Breast epithelium (tissue), 4 donors: ENCODE results near the gene TSHZ1. TPM values are rescaled to one million over a fixed set of nuclear protein-coding genes. Genes with fewer than 3 reads are reported as not detected.
"Not testable (repeated sequence)": the region's sequence is repeated elsewhere in the genome, so short reads cannot be mapped to it uniquely, and the experiment has no call there.

Experiments
- DNase-seq, 2 donors: peaks; one replicate each; pipeline ENCODE4 v3.0.0-alpha.2; 2019; ENCODE audit warnings: low spot score in 2 of 2
- H3K27ac ChIP-seq, 2 donors: fragments of 200-600 bp; sonication (generic) in 1 of 2; one replicate each; pipeline ENCODE4 v1.5.1; 2016 to 2019; ENCODE audit warnings: mild to moderate bottlenecking in 1 of 2
- H3K27me3 ChIP-seq, 2 donors: fragments of 200-600 bp; sonication (generic) in 1 of 2; one replicate each; pipeline versions ENCODE4 v1.5.1 to v1.6.0; 2017 to 2019; ENCODE audit warnings: control low read depth in 1 of 2, mild to moderate bottlenecking in 1 of 2
- H3K36me3 ChIP-seq: fragments of 200-600 bp; one replicate; pipeline ENCODE4 v1.5.1; 2019
- H3K4me1 ChIP-seq, 2 donors: fragments of 200-600 bp; sonication (generic); one replicate each; pipeline ENCODE4 v1.5.1; 2016 to 2019; ENCODE audit warnings: control low read depth in 1 of 2
- H3K4me3 ChIP-seq, 3 donors: fragments of 200-600 bp; sonication (generic); 1 replicate in 2 of 3; 2 replicates in 1 of 3; pipeline ENCODE4 v1.5.1; 2016 to 2019; ENCODE audit warnings: mild to moderate bottlenecking in 3 of 3, moderate library complexity in 2 of 3
- H3K9me3 ChIP-seq, 2 donors: fragments of 200-600 bp; sonication (generic) in 1 of 2; one replicate each; pipeline ENCODE4 v1.5.1; 2016 to 2019; ENCODE audit warnings: control low read depth in 1 of 2
- POLR2A ChIP-seq: fragments of 450-650 bp; IDR thresholded peaks from one replicate; pipeline ENCODE4 v1.6.1; 2016; ENCODE audit warnings: antibody characterized with exemption, mild to moderate bottlenecking, moderate library complexity
- POLR2AphosphoS5 ChIP-seq, 3 donors: sonication (generic); formaldehyde crosslinking; IDR thresholded peaks; one replicate each; pipeline ENCODE4 v1.6.1; 2017; ENCODE audit warnings: antibody characterized with exemption in 3 of 3
- intact Hi-C: fragments of 100-400 bp; cut with DNase I; formaldehyde crosslinking; loops from one replicate; pipeline ENCODE4 v1.15.1; 2023; ENCODE audit warnings: low total_unique reads
- total RNA-seq, 3 donors: library from RNA; depleted of rRNA; stranded (reverse); fragments of >200 nt; gene quantifications; one replicate each; pipeline ENCODE4 v1.1.0, GENCODE V29; 2016
- TF ChIP-seq, protein P1 (sequence below), 3 donors: fragments of 450-650 bp; IDR thresholded peaks; one replicate each; pipeline ENCODE4 v1.5.1; 2016 to 2017; ENCODE audit warnings: antibody characterized with exemption in 3 of 3, mild to moderate bottlenecking in 3 of 3, moderate library complexity in 3 of 3

Gene TSHZ1
- total RNA-seq, 3 donors from 2014 or later = 12.3 to 18.3 (median 16.4) TPM

DNA sequence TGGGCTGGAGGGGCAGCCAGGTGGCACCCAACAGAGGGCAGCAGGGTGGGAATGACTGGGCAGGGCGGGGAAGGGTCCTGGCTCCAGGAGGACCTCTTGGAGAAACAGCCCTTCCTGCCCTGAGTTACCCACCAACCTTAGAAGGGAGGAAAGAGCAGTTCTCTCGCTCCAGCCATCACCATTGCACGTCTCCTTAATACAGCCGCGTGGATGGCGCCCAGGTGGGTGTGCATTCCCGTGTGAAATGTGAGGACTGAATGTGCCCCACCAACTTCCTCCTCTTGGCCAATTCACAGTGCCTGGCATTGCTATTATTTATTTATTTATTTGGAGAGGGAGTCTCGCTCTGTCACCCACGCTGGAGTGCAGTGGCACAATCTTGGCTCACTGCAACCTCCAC is 109.9 kb downstream of the TSHZ1 start:
- Histone ChIP-seq H3K27ac (no peak overlapping the region), H3K9me3 (no peaks in the 10 kb centered on the region), H3K36me3 (no peaks in the 10 kb centered on the region), H3K4me1 (no peaks in the 10 kb centered on the region), H3K27me3 (no peaks in the 10 kb centered on the region), H3K4me3 (no peak overlapping the region)
- TF ChIP-seq POLR2AphosphoS5 (IDR thresholded peaks at IDR 0.05) (no peak), POLR2A (no peak)
- TF ChIP-seq, protein P1, sequence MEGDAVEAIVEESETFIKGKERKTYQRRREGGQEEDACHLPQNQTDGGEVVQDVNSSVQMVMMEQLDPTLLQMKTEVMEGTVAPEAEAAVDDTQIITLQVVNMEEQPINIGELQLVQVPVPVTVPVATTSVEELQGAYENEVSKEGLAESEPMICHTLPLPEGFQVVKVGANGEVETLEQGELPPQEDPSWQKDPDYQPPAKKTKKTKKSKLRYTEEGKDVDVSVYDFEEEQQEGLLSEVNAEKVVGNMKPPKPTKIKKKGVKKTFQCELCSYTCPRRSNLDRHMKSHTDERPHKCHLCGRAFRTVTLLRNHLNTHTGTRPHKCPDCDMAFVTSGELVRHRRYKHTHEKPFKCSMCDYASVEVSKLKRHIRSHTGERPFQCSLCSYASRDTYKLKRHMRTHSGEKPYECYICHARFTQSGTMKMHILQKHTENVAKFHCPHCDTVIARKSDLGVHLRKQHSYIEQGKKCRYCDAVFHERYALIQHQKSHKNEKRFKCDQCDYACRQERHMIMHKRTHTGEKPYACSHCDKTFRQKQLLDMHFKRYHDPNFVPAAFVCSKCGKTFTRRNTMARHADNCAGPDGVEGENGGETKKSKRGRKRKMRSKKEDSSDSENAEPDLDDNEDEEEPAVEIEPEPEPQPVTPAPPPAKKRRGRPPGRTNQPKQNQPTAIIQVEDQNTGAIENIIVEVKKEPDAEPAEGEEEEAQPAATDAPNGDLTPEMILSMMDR (IDR thresholded peaks at IDR 0.05) = no peak
- intact Hi-C loops = no loop called here
- DNase-seq = no peak

DNA sequence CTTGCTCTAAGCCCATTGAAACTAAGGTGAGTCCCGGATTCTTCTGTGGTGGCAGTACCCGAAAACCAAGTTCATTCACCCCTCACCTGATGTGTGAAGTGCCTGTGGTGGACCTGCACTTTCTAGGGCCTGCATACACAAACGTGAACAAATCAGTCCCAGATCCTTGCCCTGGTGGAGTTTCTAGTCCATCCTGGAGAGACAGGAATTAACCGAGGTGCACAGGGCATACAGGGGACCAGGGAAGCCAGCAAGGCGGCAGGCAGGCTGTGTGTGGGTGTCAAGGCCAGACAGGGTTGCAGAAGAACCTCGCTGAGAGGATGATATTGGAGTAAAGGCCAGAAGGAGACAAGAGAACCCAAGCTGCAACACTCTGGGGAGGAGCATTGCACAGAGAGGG is 110.8 kb downstream of the TSHZ1 start:
- Histone ChIP-seq H3K9me3 (peaks cover 0 to 5% of the 10 kb centered on the region in 2 donors), H3K4me3 (no peak overlapping the region), H3K27me3 (no peaks in the 10 kb centered on the region), H3K4me1 (no peaks in the 10 kb centered on the region), H3K27ac (no peak overlapping the region), H3K36me3 (no peaks in the 10 kb centered on the region)
- TF ChIP-seq POLR2A = no peak
- TF ChIP-seq, protein P1 (IDR thresholded peaks at IDR 0.05) = no peak
- TF ChIP-seq POLR2AphosphoS5 (IDR thresholded peaks at IDR 0.05) = no peak
- no peak for DNase-seq
- intact Hi-C loops = no loop called here

DNA sequence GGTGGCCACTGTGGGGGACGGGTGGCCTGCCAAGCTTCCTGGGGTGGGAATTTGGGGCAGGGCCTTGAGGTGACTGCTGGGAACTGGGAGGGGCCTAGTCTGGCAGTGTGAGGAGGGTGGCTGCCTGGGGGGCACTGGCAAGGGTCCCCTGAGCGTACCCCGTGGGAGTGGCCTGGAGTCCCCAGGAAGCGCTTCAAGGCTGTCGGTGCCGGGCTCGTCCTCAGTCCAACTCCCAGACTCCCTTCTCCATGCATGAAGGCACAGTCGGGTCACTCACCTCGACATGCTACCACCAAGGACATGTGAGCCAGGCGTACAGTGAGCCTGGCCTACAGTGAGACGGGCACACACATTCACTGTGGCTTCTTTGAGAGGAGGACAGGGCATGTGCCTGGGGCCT is 111.6 kb downstream of the TSHZ1 start:
- Histone ChIP-seq H3K27ac (no peak overlapping the region), H3K4me1 (no peaks in the 10 kb centered on the region), H3K27me3 (no peaks in the 10 kb centered on the region), H3K9me3 (peaks cover 0 to 5% of the 10 kb centered on the region in 2 donors), H3K4me3 (no peak overlapping the region), H3K36me3 (no peaks in the 10 kb centered on the region)
- TF ChIP-seq, protein P1 (IDR thresholded peaks at IDR 0.05) = no peak
- no peak for TF ChIP-seq POLR2A
- TF ChIP-seq POLR2AphosphoS5 (IDR thresholded peaks at IDR 0.05) = no peak
- intact Hi-C loops = no loop called here
- no peak for DNase-seq

DNA sequence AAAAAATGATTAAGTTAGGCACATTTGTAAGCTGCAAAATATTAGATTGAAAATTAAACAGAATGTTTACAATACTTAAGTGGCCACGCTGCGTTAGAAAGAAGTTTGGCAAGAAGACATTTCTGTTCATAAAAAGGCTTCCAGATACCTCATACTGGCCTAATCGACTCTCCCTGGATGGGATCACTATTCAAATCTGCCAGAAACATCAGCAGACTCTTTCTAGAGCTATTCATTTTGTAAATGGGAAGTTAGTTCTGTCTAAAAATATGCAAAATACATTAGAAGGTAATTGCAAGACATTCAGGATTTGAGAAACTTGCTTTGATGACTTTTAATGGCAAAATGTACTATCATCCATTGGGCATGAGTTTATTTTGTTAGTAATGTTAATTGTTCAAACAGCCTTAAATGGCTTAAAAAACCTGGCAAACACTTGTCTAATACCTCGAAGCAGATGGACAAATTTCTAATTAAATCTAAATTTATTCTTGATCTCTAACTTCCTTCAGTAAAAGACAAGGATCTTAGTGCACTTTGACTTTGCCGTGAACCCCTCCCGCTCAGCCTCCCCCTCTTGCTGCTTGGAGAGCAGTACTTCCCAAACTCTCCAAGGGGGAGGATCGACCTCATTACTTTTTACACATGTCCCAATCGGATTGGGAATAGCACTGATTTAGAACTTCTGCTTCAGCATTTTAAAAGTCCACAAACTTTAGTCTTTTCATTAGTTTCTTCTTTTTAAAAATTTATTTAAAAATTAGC is 113.4 kb downstream of the TSHZ1 start:
- H3K27ac ChIP-seq = no peak overlapping the region
- intact Hi-C loops = no loop called here
- H3K27me3 ChIP-seq = no peaks in the 10 kb centered on the region
- H3K36me3 ChIP-seq = no peaks in the 10 kb centered on the region
- no peak for TF ChIP-seq POLR2AphosphoS5 (IDR thresholded peaks at IDR 0.05)
- TF ChIP-seq, protein P1 (IDR thresholded peaks at IDR 0.05) = no peak
- H3K4me3 ChIP-seq = no peak overlapping the region
- H3K9me3 ChIP-seq = peaks cover 0 to 5% of the 10 kb centered on the region in 2 donors
- no peaks in the 10 kb centered on the region for H3K4me1 ChIP-seq
- DNase-seq = no peak

DNA sequence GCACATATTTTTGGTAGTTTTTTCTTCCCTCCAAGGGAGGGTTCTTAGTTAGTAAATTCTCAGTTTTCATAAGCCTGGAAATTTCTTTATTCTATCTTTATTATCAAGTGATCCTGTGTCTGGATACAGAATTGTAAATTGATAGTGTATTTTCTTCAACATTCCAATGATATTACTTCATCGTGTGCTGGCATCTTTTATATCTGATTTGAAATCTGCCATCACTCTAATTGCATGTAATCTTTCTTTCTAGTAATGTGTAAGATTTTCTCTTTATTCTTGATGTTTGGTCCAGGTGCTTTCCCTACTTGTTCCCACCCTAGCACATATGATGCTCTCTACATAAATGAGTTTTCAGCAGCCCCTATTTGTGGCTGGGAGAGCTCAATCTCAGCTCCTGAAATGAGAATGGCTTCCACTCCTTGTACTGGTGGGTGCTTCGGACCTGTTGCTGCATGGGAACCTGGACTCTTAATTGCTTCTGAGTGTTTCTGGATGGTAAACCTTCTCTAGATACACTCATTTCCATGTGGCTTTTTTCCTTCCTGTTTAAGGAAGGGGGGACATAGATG is 114.2 kb downstream of the TSHZ1 start:
- intact Hi-C loops = no loop called here
- Histone ChIP-seq H3K27me3 (no peaks in the 10 kb centered on the region), H3K4me1 (no peaks in the 10 kb centered on the region)

DNA sequence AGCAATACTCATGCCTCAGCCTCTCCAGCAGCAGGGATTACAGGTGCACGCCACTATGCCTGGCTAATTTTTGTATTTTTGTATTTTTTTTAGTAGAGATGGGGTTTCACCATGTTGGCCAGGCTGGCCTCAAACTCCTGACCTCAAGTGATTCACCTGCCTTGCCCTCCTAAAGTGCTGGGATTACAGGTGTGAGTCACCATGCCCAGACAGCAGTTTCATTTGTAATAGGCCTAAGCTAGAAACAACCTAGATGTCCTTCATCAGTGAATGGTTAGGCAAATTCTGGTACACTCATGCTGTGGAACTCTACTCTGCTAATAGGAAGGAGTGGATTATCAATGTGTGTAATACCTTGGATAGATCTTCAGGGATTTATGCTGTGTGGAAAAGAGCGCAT is 119.2 kb downstream of the TSHZ1 start:
- H3K27me3 ChIP-seq, H3K9me3 ChIP-seq, H3K4me3 ChIP-seq, intact Hi-C loops, DNase-seq, H3K4me1 ChIP-seq, H3K27ac ChIP-seq, H3K36me3 ChIP-seq: not testable (repeated sequence)

More for the DNA sequence above, 114.2 kb downstream of the TSHZ1 start:
- Histone ChIP-seq H3K9me3 (peaks cover 0 to 5% of the 10 kb centered on the region in 2 donors), H3K4me3 (no peak overlapping the region), H3K27ac (no peak overlapping the region), H3K36me3 (no peaks in the 10 kb centered on the region)
- TF ChIP-seq POLR2A = no peak
- TF ChIP-seq POLR2AphosphoS5 (IDR thresholded peaks at IDR 0.05) = no peak
- TF ChIP-seq, protein P1 (IDR thresholded peaks at IDR 0.05) = no peak
- DNase-seq = no peak
